Measurements from ENCODE around the gene IL1RAPL1.

GRCh38 chrX:28787206-28787605 is 200.0 kb downstream of the IL1RAPL1 start:
- TF ChIP-seq, protein P1, sequence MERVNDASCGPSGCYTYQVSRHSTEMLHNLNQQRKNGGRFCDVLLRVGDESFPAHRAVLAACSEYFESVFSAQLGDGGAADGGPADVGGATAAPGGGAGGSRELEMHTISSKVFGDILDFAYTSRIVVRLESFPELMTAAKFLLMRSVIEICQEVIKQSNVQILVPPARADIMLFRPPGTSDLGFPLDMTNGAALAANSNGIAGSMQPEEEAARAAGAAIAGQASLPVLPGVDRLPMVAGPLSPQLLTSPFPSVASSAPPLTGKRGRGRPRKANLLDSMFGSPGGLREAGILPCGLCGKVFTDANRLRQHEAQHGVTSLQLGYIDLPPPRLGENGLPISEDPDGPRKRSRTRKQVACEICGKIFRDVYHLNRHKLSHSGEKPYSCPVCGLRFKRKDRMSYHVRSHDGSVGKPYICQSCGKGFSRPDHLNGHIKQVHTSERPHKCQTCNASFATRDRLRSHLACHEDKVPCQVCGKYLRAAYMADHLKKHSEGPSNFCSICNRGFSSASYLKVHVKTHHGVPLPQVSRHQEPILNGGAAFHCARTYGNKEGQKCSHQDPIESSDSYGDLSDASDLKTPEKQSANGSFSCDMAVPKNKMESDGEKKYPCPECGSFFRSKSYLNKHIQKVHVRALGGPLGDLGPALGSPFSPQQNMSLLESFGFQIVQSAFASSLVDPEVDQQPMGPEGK (CRISPR knock-in tag; IDR thresholded peaks at IDR 0.05; ENCODE audit: borderline replicate concordance): no peak
- TF ChIP-seq BACH2 (CRISPR knock-in tag; IDR thresholded peaks at IDR 0.05; ENCODE audit: borderline replicate concordance) (no peak), ARNTL (CRISPR knock-in tag; IDR thresholded peaks at IDR 0.05; ENCODE audit: borderline replicate concordance, low read depth) (no peak), ZFP3 (CRISPR knock-in tag; IDR thresholded peaks at IDR 0.05) (no peak), CSRNP3 (CRISPR knock-in tag; IDR thresholded peaks at IDR 0.05) (no peak)

Measured in SK-N-SH treated with all-trans-retinoic acid at 6 μM for 48 hours (cell line).